NT2/D1 (cell line): Measurements from ENCODE around the gene WDR1.

Experiments
- DNase-seq: peaks from one replicate; pipeline ENCODE4 v3.0.0-alpha.2; 2011; ENCODE audit warnings: low read depth, low spot score
- H3K27me3 ChIP-seq: 2 replicates; pipeline ENCODE4 v1.6.0; 2011; ENCODE audit warnings: mild to moderate bottlenecking; ENCODE audit not compliant: insufficient read length, insufficient read depth
- H3K36me3 ChIP-seq: 2 replicates; pipeline ENCODE4 v1.6.1; 2011; ENCODE audit warnings: mild to moderate bottlenecking, low read length, mixed read lengths; ENCODE audit not compliant: insufficient read depth, insufficient read length
- H3K4me1 ChIP-seq: 2 replicates; pipeline ENCODE4 v1.5.1; 2011; ENCODE audit not compliant: insufficient read depth, insufficient read length
- H3K4me3 ChIP-seq: 2 replicates; pipeline ENCODE4 v1.5.1; 2011; ENCODE audit warnings: low read depth; ENCODE audit not compliant: insufficient read length
- H3K9ac ChIP-seq: 2 replicates; pipeline ENCODE4 v1.6.0; 2011; ENCODE audit warnings: low read depth; ENCODE audit not compliant: insufficient read length
- H3K9me3 ChIP-seq: 2 replicates; pipeline ENCODE4 v1.5.1; 2011; ENCODE audit warnings: mild to moderate bottlenecking, low read length; ENCODE audit not compliant: insufficient read depth
- SUZ12 ChIP-seq: IDR thresholded peaks from 2 replicates; pipeline ENCODE4 v1.6.1; 2011; ENCODE audit not compliant: insufficient read length, insufficient read depth; ENCODE audit errors: extremely low read depth
- YY1 ChIP-seq: IDR thresholded peaks from 2 replicates; pipeline ENCODE4 v1.6.1; 2011; ENCODE audit not compliant: insufficient read length, insufficient read depth
- ZNF274 ChIP-seq: IDR thresholded peaks from 2 replicates; pipeline ENCODE4 v1.6.1; 2011; ENCODE audit warnings: mild to moderate bottlenecking, low read depth, low read length

The WDR1 gene

DNA sequence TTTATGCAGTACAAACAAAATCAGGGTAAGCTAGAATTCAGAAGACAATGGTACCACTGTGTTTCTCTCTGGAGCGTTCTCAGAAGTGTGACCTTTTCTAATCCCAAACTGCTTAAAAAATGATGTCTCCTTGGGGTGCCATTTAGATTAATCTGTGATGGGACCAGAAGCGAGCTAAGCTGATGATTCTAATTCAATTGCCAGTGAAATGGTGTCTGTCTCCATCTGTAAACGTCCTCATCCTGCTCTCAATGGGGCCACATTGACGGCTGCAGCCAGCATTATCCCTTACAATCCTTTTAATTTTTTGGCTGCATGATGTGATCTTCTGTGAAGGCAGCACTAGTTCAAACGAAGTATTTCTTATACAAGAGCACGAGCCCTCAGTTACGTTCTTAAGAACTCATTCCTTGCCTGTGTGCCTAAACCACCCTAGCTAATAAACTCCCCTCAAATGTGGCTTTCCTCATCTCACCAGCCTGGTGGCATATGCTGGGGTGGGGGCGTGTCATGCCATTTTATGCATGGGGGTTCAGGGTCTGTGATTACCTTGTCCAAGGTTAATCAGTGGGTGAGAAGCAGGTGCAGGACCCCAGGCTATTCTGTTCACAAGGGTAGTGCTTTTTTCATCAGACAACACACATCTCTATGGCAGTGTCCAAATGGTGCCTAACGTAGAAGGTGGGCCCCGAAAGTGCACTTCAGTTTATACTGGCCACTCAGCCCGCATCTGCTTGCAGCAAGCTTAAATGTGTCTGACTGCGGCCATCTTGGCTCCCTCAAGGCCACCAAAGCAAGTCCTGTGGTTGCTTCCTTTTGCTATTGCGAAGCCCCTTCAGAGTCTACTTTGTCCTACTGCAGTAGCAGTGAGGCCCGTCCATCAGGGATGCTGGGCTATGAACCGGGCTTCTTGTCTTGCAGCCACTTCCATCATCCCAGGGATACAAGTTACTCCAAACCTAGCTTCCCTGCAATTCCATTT, 49.6 kb downstream of the WDR1 start:
- no peak overlapping the region for H3K4me3 ChIP-seq
- peaks cover 7% of the 10 kb centered on the region for H3K4me1 ChIP-seq
- peaks cover 9% of the 10 kb centered on the region for H3K27me3 ChIP-seq
- H3K9ac ChIP-seq: no peak overlapping the region
- H3K36me3 ChIP-seq: peaks cover 37% of the 10 kb centered on the region
- H3K9me3 ChIP-seq: no peaks in the 10 kb centered on the region
- TF ChIP-seq YY1: no peak
- no peak for TF ChIP-seq SUZ12
- no peak for TF ChIP-seq ZNF274
- no peak for DNase-seq

DNA sequence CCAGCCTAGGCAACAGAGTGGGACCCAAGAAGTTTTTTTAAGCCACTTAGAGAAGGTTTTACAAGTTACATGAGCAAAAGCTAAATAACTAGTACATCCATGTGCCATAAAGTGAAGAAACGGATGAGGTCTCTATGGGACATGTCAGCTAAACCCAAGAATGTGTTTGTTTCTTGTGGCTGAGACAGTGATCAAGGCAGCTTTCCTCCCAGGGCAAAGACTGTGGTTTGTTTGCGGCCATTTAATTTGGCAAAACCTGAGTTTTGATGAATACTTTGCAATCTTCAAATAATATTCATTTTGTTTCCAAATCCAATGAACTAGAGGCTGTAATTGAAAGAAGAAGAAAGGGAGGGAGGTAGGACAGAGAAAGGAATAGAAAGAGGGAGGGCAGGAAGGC, 50.4 kb downstream of the WDR1 start:
- Histone ChIP-seq H3K4me3 (no peak overlapping the region), H3K9me3 (no peaks in the 10 kb centered on the region), H3K36me3 (peaks cover 33% of the 10 kb centered on the region), H3K4me1 (peaks cover 7% of the 10 kb centered on the region), H3K9ac (no peak overlapping the region), H3K27me3 (peaks cover 17% of the 10 kb centered on the region)
- no peak for TF ChIP-seq ZNF274
- TF ChIP-seq YY1: no peak
- no peak for TF ChIP-seq SUZ12
- no peak for DNase-seq

DNA sequence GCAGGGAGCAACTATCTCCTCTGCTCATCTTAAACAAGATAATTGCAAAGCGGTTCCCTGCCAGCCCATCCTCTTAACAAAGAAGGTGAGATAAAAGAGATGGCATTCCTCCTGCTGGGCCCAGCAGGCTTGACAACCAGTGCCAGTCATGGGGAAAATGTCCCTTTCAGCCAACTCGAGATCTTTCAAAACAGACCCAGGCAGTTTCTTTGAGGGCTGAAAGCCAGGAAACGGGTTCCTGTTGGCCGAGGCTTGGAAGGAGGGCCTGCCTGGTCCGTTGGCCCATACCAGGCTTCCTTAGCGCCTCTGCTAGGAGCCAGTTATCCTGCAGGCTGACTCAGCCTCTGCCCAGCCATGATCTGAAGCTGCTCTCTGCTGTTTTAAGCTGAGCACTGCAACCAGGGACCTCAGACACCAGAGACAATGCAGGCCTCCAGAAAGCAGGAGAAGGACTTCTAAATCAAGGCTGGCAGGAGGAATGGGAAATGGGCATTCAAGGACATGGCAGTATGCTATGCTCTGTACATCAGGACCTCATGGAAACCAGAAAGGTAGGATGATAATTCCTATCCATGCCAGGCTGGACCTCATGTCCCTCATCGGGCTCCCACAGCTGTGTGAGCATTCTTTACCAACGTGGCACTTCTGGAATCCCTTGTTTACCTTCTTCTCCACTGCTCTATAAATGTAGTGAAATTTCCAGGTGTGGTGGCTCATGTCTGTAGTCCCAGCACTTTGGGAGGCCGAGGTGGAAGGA, 52.9 kb downstream of the WDR1 start:
- Histone ChIP-seq H3K4me3 (no peak overlapping the region), H3K9ac (peak overlapping the region; percentile 71), H3K27me3 (peaks cover 18% of the 10 kb centered on the region), H3K9me3 (no peaks in the 10 kb centered on the region), H3K36me3 (peaks cover 25% of the 10 kb centered on the region), H3K4me1 (peaks cover 3% of the 10 kb centered on the region)
- DNase-seq: peak; percentile 80
- no peak for TF ChIP-seq YY1

DNA sequence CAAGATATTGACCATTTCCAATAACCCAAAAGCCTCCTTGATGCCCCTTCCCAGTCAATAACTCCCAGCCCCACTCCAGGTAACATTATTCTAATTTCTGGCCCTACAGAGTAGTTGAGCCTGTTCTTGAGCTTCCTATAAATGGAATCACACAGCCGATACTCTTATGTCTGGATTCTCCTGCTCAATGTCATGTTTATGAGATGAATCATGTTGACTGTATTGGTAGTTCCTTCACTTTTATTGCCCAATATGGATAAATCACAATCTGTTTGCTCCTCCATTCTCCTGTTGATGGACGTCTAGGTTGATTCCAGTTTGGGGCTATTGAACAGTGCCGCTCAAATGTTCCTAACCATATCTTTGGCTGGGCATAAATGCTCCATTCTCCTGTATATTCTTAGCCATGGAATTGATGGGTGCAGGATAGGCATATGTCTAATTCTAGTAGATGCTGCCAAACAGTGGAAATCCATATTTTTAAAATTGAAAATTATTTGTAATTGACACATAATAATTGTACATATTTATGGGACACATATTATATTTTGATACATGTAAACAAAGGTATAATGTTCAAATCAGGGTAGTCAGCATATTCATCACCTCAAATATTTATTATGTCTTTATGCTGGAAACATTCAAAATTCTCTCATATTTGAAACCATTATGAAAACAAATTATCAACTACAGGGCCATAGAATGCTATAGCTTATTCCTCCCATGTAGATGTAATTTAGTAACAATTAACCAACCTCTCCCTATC, 54.8 kb downstream of the WDR1 start:
- H3K4me1 ChIP-seq: peaks cover 3% of the 10 kb centered on the region
- no peak overlapping the region for H3K4me3 ChIP-seq
- TF ChIP-seq ZNF274 (no peak), SUZ12 (no peak), YY1 (no peak)
- peaks cover 7% of the 10 kb centered on the region for H3K36me3 ChIP-seq
- peaks cover 18% of the 10 kb centered on the region for H3K27me3 ChIP-seq
- H3K9ac ChIP-seq: no peak overlapping the region
- H3K9me3 ChIP-seq: no peaks in the 10 kb centered on the region
- no peak for DNase-seq

DNA sequence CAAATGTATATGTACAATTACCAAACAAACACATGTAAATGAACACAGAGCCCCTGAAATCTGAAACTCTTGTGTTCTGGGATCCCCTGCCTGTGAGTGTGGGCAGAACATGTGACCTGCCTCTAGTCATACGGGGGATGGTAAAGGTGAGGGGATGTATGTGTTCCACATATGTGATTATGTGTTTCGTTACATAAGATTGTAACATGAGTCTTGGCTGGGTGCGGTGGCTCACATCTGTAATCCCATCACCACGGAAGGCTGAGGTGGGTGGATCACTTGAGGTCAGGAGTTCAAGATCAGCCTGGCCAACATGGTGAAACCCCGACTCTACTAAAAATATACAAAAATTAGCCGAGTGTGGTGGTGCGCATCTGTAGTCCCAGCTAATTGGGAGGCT, 58.2 kb downstream of the WDR1 start:
- H3K4me1 ChIP-seq: no peaks in the 10 kb centered on the region
- no peak overlapping the region for H3K4me3 ChIP-seq
- TF ChIP-seq SUZ12 (no peak), YY1 (no peak), ZNF274 (no peak)
- H3K27me3 ChIP-seq: peaks cover 18% of the 10 kb centered on the region
- DNase-seq: no peak
- H3K9ac ChIP-seq: no peak overlapping the region
- H3K9me3 ChIP-seq: no peaks in the 10 kb centered on the region
- no peaks in the 10 kb centered on the region for H3K36me3 ChIP-seq

DNA sequence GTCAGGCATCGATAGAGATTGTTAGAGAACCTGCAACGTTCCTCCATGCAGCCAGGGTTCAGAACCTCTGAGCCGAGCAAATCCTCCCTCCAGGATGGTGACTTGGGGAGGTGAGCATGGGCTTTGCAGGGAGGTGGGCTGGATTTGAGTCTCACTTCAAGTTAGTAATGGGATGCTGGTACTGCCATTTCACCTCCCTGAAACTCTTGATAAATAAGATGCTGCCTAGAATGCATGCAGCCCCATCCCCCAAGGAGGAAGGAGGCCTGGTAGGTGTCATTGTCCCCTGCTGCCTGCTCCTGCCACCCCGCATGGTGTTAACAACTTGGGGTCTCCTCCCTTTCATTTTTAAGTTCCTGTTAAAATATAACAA, 59.6 kb downstream of the WDR1 start:
- DNase-seq: no peak

More for the DNA sequence above, 59.6 kb downstream of the WDR1 start:
- TF ChIP-seq ZNF274: no peak
- TF ChIP-seq SUZ12: no peak
- no peak for TF ChIP-seq YY1
- Histone ChIP-seq H3K4me3 (no peak overlapping the region), H3K9ac (no peak overlapping the region), H3K9me3 (no peaks in the 10 kb centered on the region), H3K36me3 (no peaks in the 10 kb centered on the region), H3K4me1 (no peaks in the 10 kb centered on the region), H3K27me3 (peaks cover 9% of the 10 kb centered on the region)
